Common myeloid progenitor, CD34-positive (primary cell): ENCODE results near the gene PFN3.

Experiments used
- CTCF ChIA-PET: fragments of 350-600 bp; sonication (Branson Sonifier 250); formaldehyde crosslinking; loops from one replicate; lab custom pipeline; 2021; ENCODE audit warnings: antibody characterized with exemption; lab: Charles Lee
- POLR2A ChIA-PET: fragments of 350-600 bp; sonication (Branson Sonifier 250); formaldehyde crosslinking; loops from one replicate; lab custom pipeline; 2021; ENCODE audit warnings: antibody characterized with exemption; lab: Charles Lee
- DNase-seq, 3 donors: peaks; one replicate each; pipeline versions ENCODE4 v3.0.0 to v3.0.0-alpha.2; 2013
- H3K27ac ChIP-seq, 2 experiments: 1 replicate in 1 of 2; 2 replicates in 1 of 2; pipeline ENCODE4 v1.7.0; 2013; ENCODE audit warnings: inconsistent platforms in 2 of 2, low read length in 2 of 2, mild to moderate bottlenecking in 2 of 2, low read depth in 1 of 2, moderate library complexity in 1 of 2; ENCODE audit not compliant: severe bottlenecking in 2 of 2, insufficient read depth in 1 of 2, poor library complexity in 1 of 2
- H3K27me3 ChIP-seq, 5 experiments: replicated peaks in 2 of 5; 1 replicate in 3 of 5; 2 replicates in 2 of 5; pipeline versions ENCODE4 v1.6.1 to v1.7.0; 2013; ENCODE audit warnings: low read length in 4 of 5, mild to moderate bottlenecking in 2 of 5, moderate library complexity in 2 of 5, inconsistent platforms in 1 of 5; ENCODE audit not compliant: insufficient read depth in 5 of 5, control insufficient read depth in 4 of 5
- H3K36me3 ChIP-seq, 4 experiments: 1 replicate in 2 of 4; 2 replicates in 2 of 4; pipeline versions ENCODE4 v1.6.1 to v1.7.0; 2013; ENCODE audit warnings: low read length in 3 of 4, control low read depth in 1 of 4, mild to moderate bottlenecking in 1 of 4; ENCODE audit not compliant: control insufficient read depth in 4 of 4, insufficient read depth in 4 of 4
- H3K4me1 ChIP-seq, 4 experiments: 1 replicate in 3 of 4; 2 replicates in 1 of 4; pipeline versions ENCODE4 v1.6.1 to v1.7.1; 2013; ENCODE audit warnings: low read length in 3 of 4, mild to moderate bottlenecking in 3 of 4, control low read depth in 1 of 4, inconsistent platforms in 1 of 4, moderate library complexity in 1 of 4; ENCODE audit not compliant: control insufficient read depth in 4 of 4, insufficient read depth in 4 of 4; ENCODE audit errors: control extremely low read depth in 1 of 4
- H3K4me3 ChIP-seq, 7 experiments: 1 replicate in 4 of 7; 2 replicates in 3 of 7; pipeline versions ENCODE4 v1.5.1 to v1.7.0; 2013; ENCODE audit warnings: mild to moderate bottlenecking in 7 of 7, low read length in 6 of 7, moderate library complexity in 6 of 7, inconsistent platforms in 2 of 7, low read depth in 2 of 7, control low read depth in 1 of 7; ENCODE audit not compliant: insufficient read depth in 4 of 7, control insufficient read depth in 1 of 7; ENCODE audit errors: extremely low read depth in 1 of 7
- H3K9me3 ChIP-seq, 5 experiments: 1 replicate in 4 of 5; 2 replicates in 1 of 5; pipeline versions ENCODE4 v1.6.1 to v1.7.1; 2013; ENCODE audit warnings: low read length in 4 of 5, mild to moderate bottlenecking in 2 of 5, inconsistent platforms in 1 of 5, low read depth in 1 of 5, moderate library complexity in 1 of 5; ENCODE audit not compliant: control insufficient read depth in 4 of 5, insufficient read depth in 2 of 5; ENCODE audit errors: control extremely low read depth in 1 of 5
- WGBS: methylation state at CpG from one replicate; pipeline ENCODE4 v1.1.5; 2013; ENCODE audit not compliant: insufficient coverage; 5-methylcytosine and 5-hydroxymethylcytosine counted together

PFN3 gene

DNA sequence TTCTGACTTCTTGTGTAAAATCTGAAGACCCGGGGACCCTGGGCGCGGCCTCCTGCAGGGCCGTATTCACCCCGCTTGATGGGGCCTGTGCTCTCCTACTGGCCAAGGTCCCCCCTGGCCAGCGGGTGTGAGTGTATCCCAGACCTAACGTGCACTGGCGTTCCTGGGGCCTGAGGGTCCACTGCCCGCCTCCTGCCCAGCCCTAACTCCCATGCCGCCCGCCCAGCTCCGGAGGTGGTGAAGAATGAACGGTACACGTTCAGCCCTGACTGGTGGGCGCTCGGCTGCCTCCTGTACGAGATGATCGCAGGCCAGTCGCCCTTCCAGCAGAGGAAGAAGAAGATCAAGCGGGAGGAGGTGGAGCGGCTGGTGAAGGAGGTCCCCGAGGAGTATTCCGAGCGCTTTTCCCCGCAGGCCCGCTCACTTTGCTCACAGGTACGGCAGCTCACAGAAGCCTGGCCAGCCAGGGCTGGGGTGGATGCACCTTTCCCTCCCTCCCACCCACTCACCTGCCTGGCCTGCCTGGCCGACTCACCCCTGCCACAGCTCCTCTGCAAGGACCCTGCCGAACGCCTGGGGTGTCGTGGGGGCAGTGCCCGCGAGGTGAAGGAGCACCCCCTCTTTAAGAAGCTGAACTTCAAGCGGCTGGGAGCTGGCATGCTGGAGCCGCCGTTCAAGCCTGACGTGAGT lies 35.5 kb upstream of the PFN3 start:
- ChIA-PET POLR2A (no interaction called here), CTCF (interaction anchor here (1.5 to 26.2 kb wide), 4 partner anchors 12 to 46 kb away, joined by 3 to 509 read pairs (median 54); partner anchors contain the start of genes F12 and PFN3)
- peaks cover 2 to 21% (median 19%) of the 10 kb centered on the region in 4 experiments for H3K4me1 ChIP-seq
- no peak overlapping the region for H3K4me3 ChIP-seq
- no peak for DNase-seq
- no peaks in the 10 kb centered on the region for H3K9me3 ChIP-seq
- WGBS, result 96% methylated on average over 32 of the region's 37 CpGs
- H3K27ac ChIP-seq, result no peak overlapping the region
- H3K27me3 ChIP-seq, result no peaks in the 10 kb centered on the region
- peaks cover 19 to 95% (median 78%) of the 10 kb centered on the region in 4 experiments for H3K36me3 ChIP-seq

DNA sequence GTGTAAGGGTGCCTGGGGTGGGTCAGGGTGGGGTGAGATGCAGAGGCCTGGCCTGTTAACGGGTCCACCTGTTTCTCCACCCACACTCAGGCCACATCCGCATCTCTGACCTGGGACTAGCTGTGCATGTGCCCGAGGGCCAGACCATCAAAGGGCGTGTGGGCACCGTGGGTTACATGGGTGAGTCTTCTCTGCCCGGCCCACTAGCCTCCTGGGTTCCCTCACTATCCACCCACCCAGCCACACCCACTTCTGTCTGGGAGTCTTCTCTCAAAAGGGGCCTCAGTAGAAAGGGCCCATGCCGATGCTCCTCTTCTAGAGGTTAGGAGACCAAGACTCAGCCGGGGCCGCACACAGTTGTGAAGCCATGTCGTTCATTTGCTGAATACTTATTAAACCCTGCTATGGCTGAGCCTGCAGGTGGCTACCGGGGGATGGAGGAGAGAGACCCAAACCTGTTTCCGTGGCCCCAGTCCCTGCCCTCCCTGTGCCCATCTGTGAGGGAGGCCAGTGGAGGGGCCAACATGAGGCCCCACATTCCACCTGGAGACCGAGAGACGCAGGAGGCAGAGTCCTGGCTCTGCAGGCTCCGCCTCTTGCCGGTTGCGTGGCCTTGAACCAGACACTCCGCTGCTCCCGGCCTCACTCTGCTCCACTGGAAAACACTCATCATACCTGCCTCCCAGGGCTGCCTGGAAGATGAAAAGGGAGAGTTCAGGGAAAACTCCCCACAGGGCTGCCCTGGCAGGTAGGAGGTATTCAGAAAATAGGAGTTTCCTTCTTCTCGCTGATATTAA lies 34.7 kb upstream of the PFN3 start:
- ChIA-PET POLR2A (no interaction called here), CTCF (interaction anchor here (23.1 to 23.4 kb wide), 2 partner anchors 13 to 27 kb away, joined by 337 to 387 read pairs; partner anchors contain the start of genes F12, PFN3 and PRR7)
- no peaks in the 10 kb centered on the region for H3K9me3 ChIP-seq
- H3K4me3 ChIP-seq, result no peak overlapping the region
- H3K27ac ChIP-seq, result no peak overlapping the region
- WGBS, result 94% methylated on average over 8 of the region's 20 CpGs
- no peaks in the 10 kb centered on the region for H3K27me3 ChIP-seq
- no peak for DNase-seq
- H3K36me3 ChIP-seq, result peaks cover 19 to 95% (median 74%) of the 10 kb centered on the region in 4 experiments
- H3K4me1 ChIP-seq, result peaks cover 2 to 30% (median 28%) of the 10 kb centered on the region in 4 experiments

DNA sequence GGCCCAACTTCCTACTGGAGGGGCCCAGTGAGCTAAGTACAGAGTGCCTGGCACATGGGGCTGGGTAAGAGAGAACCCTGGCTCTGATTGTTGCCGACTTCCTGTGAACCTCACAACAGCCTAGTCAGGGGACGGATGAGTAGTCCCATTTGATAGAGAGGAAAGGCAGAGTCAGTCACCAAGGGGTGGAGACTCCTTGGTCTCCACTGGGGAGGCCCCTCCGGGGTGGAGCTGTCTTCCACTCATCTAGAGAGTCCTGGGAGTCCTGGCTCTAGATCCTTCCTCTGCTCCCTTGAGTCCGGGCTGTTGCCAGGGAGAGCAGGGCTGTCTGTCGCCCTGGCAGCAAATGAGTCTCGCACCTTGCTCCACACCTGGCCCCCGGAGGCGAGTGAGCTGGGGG lies 34.0 kb upstream of the PFN3 start:
- CTCF ChIA-PET, result interaction anchor here (23.1 to 23.4 kb wide), 2 partner anchors 14 to 26 kb away, joined by 337 to 387 read pairs; partner anchors contain the start of genes F12, PFN3 and PRR7
- POLR2A ChIA-PET, result no interaction called here
- Histone ChIP-seq H3K4me3 (no peak overlapping the region), H3K36me3 (peaks cover 19 to 88% (median 69%) of the 10 kb centered on the region in 4 experiments), H3K27ac (no peak overlapping the region), H3K27me3 (no peaks in the 10 kb centered on the region), H3K4me1 (peaks cover 8 to 37% (median 35%) of the 10 kb centered on the region in 4 experiments), H3K9me3 (no peaks in the 10 kb centered on the region)
- WGBS, result 98% methylated on average over 7 of the region's 8 CpGs
- no peak for DNase-seq

DNA sequence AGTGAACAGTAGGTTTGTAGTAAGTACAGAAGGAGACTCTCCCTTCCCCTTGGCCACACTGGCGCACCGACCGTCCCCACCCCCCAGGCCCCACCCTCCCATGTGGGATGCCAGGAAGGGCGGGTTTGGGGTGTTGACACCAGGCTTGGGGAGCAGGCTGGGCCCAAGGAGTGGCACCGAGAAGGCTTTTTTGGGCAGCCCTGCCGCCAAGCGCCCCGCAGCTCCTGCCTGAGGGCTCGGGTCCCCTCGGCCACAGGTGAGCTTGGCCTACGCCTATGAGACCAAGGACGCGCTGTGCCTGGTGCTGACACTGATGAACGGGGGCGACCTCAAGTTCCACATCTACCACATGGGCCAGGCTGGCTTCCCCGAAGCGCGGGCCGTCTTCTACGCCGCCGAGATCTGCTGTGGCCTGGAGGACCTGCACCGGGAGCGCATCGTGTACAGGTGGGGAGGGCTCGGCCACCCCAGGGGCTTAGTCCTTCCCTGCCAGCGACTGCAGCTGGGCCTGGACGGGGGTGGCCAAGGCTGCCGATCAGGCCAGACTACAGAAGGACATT lies 33.3 kb upstream of the PFN3 start:
- Histone ChIP-seq H3K27ac (no peak overlapping the region), H3K36me3 (peaks cover 17 to 84% (median 66%) of the 10 kb centered on the region in 4 experiments), H3K4me1 (peaks cover 8 to 44% (median 42%) of the 10 kb centered on the region in 4 experiments), H3K9me3 (no peaks in the 10 kb centered on the region), H3K27me3 (no peaks in the 10 kb centered on the region), H3K4me3 (no peak overlapping the region)
- no peak for DNase-seq
- WGBS, result 85% methylated on average over 25 of the region's 29 CpGs
- ChIA-PET POLR2A (no interaction called here), CTCF (interaction anchor here (1.1 to 23.4 kb wide), 3 partner anchors 15 to 63 kb away, joined by 3 to 387 read pairs (median 337); partner anchors contain the start of genes F12, PFN3 and PRR7)

DNA sequence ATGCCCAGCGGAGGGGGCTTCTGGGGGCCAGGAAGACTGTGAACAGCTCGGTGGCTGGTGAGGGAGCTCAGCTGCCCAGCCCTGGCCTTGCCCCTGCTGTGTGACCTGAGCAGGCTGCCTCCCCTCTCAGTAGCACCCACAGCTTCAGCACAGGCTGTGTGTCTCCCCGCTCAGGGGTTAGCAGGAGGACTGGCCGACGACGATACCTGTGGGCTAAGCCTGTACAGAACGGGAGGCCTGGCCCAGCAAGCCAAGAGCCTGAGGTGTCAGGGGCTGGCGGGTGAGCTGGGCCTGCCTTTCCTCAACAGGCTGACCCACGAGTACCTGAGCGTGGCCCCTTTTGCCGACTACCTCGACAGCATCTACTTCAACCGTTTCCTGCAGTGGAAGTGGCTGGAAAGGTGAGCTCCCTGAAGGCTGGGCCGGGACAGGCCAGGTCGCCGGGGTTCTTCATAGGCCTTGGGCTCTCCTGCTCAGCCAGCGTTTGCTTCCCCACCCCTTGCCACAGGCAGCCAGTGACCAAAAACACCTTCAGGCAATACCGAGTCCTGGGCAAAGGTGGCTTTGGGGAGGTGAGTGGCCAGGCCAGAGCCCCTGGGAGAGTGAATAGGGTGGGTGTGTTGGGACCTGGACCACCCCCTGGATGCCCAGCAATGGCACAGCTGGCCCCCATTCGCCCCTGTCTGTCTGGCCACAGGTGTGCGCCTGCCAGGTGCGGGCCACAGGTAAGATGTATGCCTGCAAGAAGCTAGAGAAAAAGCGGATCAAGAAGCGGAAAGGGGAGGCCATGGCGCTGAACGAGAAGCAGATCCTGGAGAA lies 32.6 kb upstream of the PFN3 start:
- Histone ChIP-seq H3K27me3 (no peaks in the 10 kb centered on the region), H3K27ac (no peak overlapping the region), H3K9me3 (no peaks in the 10 kb centered on the region), H3K4me3 (no peak overlapping the region), H3K4me1 (peaks cover 8 to 51% (median 49%) of the 10 kb centered on the region in 4 experiments), H3K36me3 (peaks cover 13 to 77% (median 60%) of the 10 kb centered on the region in 4 experiments)
- ChIA-PET CTCF (interaction anchor here (0.6 to 23.4 kb wide), 6 partner anchors 15 to 115 kb away, joined by 3 to 387 read pairs (median 3); partner anchors contain the start of genes F12, PFN3 and PRR7), POLR2A (interaction anchor here (1.0 to 1.2 kb wide), 2 partner anchors 11 to 24 kb away, joined by 3 to 4 read pairs; no protein-coding TSS in a partner anchor)
- DNase-seq, result no peak
- WGBS, result 95% methylated on average over 15 of the region's 25 CpGs
